Measurements from ENCODE around the gene LMO2. TPM values are rescaled to one million over a fixed set of nuclear protein-coding genes. Genes with fewer than 3 reads are reported as not detected.
A peak's percentile ranks its signal among the peaks of the same experiment; 100 is the strongest.

Gene LMO2
- total and polyA plus RNA-seq, 12 donors = 3.9 to 16.9 (median 9.8) TPM

DNA sequence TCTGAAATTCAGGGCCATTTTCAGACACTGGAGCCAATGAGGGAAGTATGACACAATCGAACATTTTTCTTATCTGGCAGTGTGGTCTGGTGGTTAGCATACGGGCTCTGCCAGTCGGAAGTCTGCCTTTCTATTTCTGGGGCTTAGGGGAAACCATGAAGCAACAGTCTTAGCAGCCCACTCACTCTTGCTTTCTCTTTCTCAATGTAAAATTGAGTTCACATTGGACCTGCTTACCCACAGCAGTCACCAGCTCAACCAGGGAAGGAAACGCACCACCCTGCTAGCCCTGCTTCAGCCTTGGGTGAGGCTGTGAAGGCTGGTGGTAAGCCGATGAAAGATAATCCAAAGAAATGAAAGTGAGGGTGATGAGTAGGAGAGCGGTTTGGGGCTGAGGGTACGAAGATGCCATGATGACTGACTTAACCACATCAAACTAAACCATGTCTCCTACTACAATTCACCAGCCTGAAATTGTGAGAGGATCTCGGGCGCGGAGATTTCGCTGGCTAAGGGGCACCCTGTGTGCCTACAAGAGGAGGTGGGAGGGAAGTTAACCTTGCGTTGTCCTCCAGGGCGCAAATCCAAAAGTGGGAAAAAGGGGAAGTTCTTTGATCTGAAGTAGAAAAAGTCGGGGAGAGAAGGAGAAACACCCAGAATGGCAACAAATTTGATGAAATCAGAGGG is 2.0 kb upstream of the LMO2 start:
- ATAC-seq (peak; percentile 28 to 67 (median 50)), DNase-seq (no peak)
- TF ChIP-seq, protein P1, sequence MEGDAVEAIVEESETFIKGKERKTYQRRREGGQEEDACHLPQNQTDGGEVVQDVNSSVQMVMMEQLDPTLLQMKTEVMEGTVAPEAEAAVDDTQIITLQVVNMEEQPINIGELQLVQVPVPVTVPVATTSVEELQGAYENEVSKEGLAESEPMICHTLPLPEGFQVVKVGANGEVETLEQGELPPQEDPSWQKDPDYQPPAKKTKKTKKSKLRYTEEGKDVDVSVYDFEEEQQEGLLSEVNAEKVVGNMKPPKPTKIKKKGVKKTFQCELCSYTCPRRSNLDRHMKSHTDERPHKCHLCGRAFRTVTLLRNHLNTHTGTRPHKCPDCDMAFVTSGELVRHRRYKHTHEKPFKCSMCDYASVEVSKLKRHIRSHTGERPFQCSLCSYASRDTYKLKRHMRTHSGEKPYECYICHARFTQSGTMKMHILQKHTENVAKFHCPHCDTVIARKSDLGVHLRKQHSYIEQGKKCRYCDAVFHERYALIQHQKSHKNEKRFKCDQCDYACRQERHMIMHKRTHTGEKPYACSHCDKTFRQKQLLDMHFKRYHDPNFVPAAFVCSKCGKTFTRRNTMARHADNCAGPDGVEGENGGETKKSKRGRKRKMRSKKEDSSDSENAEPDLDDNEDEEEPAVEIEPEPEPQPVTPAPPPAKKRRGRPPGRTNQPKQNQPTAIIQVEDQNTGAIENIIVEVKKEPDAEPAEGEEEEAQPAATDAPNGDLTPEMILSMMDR (IDR thresholded peaks at IDR 0.05) = no peak
- peaks cover under 1 to 65% (median 2%) of the 10 kb centered on the region in 9 donors for H3K4me1 ChIP-seq
- 79 to 85% methylated on average over 14 of the region's 14 CpGs for WGBS, 2 donors
- no peaks in the 10 kb centered on the region for H3K9me3 ChIP-seq
- no peaks in the 10 kb centered on the region for H3K27me3 ChIP-seq
- peak overlapping the region in 3 of 10 donors; percentile 10 to 79 (median 13) for H3K27ac ChIP-seq
- peak overlapping the region in 2 of 10 donors; percentile 15 to 40 for H3K4me3 ChIP-seq
- no peaks in the 10 kb centered on the region for H3K36me3 ChIP-seq
- intact Hi-C loops (cut with DNase I) = no loop called here

DNA sequence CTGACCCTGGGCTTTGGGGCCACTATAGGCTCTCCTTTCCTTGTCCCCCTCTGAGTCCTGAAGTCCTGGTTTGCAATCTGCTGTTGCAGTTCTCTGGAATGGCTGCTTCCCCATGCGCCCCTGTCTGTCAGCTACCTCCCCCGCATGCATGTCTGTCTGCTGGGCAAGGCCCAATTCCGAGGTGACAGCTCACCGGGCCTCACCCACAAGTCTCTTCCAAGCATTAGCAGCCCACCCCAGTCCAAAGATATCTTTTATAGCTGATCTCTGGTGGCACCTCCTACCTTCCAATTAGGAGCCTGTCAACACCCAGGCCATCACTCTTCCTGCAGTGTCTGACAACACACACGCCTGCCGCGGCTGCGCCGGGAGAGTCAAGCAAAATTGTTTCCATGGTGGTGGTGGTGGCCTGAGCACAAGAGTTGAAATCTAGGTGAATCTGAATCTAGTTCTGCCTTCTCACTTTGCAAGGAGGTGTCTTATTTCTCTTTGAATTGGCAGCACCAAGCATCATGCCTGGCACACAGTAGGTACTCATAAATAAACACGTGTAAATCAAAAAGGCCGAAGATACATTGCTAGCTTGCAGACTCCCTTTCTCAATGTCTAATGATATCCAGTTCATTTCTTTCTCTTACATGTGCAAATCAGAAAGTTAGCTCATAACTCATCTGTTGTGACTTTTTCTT is 1.2 kb upstream of the LMO2 start:
- Histone ChIP-seq H3K4me1 (peaks cover 0 to 57% (median 0%) of the 10 kb centered on the region in 9 donors), H3K27me3 (no peaks in the 10 kb centered on the region), H3K9me3 (no peaks in the 10 kb centered on the region), H3K36me3 (no peaks in the 10 kb centered on the region), H3K4me3 (no peak overlapping the region), H3K27ac (peak overlapping the region in 2 of 10 donors; percentile 13 to 79)
- TF ChIP-seq, protein P1 (IDR thresholded peaks at IDR 0.05) = no peak
- DNase-seq (no peak), ATAC-seq (no peak)
- intact Hi-C loops (cut with DNase I) = no loop called here
- 71 to 79% methylated on average over 11 of the region's 11 CpGs for WGBS, 2 donors

DNA sequence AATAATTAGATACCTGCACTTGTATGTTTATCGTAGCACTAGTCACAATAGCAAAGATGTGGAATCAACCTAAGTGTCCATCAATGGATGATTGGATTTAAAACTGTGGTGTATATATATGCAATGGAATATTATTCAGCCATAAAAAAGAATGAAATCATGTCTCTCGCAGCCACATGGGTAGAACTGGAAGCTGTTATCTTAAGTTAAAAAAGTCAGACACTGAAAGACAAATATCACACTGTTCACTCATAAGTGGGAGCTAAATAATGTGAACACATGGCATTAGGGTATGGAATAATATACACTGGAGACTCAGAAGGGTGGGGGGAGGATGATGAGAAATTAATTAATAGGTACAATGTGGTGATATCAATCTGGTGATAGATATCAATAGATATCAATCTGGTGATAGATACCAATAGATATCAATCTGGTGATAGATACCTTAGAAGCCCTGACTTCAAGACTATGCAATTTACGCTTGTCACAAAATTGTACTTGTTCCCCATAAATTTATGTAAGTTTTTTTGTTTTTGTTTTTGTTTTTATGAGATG is 2.0 kb downstream of the LMO2 start:
- intact Hi-C loops (cut with DNase I) = loop anchor here in 1 of 10 donors (5.0 kb wide), 1 partner anchor 37 kb away; no protein-coding TSS in a partner anchor
- Histone ChIP-seq H3K27ac (no peak overlapping the region), H3K36me3 (no peaks in the 10 kb centered on the region), H3K9me3 (no peaks in the 10 kb centered on the region), H3K27me3 (peaks cover 0 to under 1% (median 0%) of the 10 kb centered on the region in 7 donors), H3K4me3 (no peak overlapping the region), H3K4me1 (peaks cover 0 to 40% (median 0%) of the 10 kb centered on the region in 9 donors)
- DNase-seq (no peak), ATAC-seq (no peak)
- WGBS, 2 donors = 96 to 98% methylated on average over 3 of the region's 3 CpGs
- TF ChIP-seq, protein P1 (IDR thresholded peaks at IDR 0.05) = no peak

DNA sequence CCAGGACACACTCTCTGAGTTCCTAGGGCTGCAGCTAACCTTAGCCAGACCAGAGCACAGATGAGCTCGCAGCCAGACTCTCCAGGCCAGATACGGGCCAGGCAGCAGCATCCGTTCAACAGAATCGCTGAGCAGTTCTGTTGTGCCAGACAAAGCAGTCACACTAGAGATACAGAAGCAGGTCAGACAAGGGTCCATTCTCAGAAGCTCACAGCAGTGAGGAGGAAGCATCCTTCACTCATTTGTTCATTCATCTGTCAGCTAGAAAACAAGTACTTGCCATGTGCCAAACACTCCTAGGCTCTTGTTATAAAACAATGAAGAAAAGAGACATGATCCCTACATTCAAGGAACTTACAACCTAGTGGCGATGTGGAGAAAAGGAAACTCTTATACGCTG is 2.6 kb downstream of the LMO2 start:
- Histone ChIP-seq H3K9me3 (no peaks in the 10 kb centered on the region), H3K36me3 (no peaks in the 10 kb centered on the region), H3K27ac (no peak overlapping the region), H3K27me3 (peaks cover 0 to 7% (median 0%) of the 10 kb centered on the region in 7 donors), H3K4me1 (peaks cover 0 to 34% (median 0%) of the 10 kb centered on the region in 9 donors), H3K4me3 (no peak overlapping the region)
- ATAC-seq (no peak), DNase-seq (no peak)
- intact Hi-C loops (cut with DNase I) = loop anchor here in 1 of 10 donors (5.0 kb wide), 1 partner anchor 38 kb away; no protein-coding TSS in a partner anchor
- TF ChIP-seq, protein P1 (IDR thresholded peaks at IDR 0.05) = no peak
- WGBS, 2 donors = 85 to 88% methylated on average over 6 of the region's 6 CpGs

Data from heart right ventricle (tissue), 16 donors.